RWPE2 (cell line): Measurements from ENCODE around the gene HAVCR2.

Experiments used
- ATAC-seq: fragments of 200-7000 bp; cut with Tn5 transposase; 3 replicates; pipeline ENCODE4 v1.9.1; 2021; ENCODE audit warnings: low read depth
- DNase-seq: peaks from one replicate; pipeline ENCODE4 v3.0.0-alpha.2; 2020; ENCODE audit warnings: low spot score
- H3K27ac ChIP-seq: fragments of 450-650 bp; 2 replicates; pipeline ENCODE4 v1.5.1; 2017; ENCODE audit warnings: mild to moderate bottlenecking; ENCODE audit not compliant: poor library complexity, severe bottlenecking
- H3K27me3 ChIP-seq: fragments of 250-450 bp; sonication (Bioruptor Pico); 2 replicates; pipeline ENCODE4 v1.5.1; 2021; ENCODE audit warnings: mild to moderate bottlenecking, moderate library complexity; ENCODE audit not compliant: insufficient read depth, poor library complexity, severe bottlenecking
- H3K36me3 ChIP-seq: fragments of 250-450 bp; sonication (Bioruptor Pico); 2 replicates; pipeline ENCODE4 v1.5.1; 2020; ENCODE audit warnings: low read depth, mild to moderate bottlenecking, moderate library complexity
- H3K4me1 ChIP-seq: fragments of 250-450 bp; sonication (Bioruptor Pico); 2 replicates; pipeline ENCODE4 v1.5.1; 2021; ENCODE audit warnings: mild to moderate bottlenecking, moderate library complexity; ENCODE audit not compliant: insufficient read depth, poor library complexity, severe bottlenecking
- H3K4me3 ChIP-seq: fragments of 250-450 bp; sonication (Bioruptor Pico); 2 replicates; pipeline ENCODE4 v1.5.1; 2021; ENCODE audit warnings: mild to moderate bottlenecking, moderate library complexity; ENCODE audit not compliant: severe bottlenecking
- H3K9me3 ChIP-seq: fragments of 250-450 bp; sonication (Bioruptor Pico); 2 replicates; pipeline ENCODE4 v1.5.1; 2021; ENCODE audit warnings: mild to moderate bottlenecking, moderate library complexity; ENCODE audit not compliant: severe bottlenecking
- TF ChIP-seq, protein P1 (sequence below): fragments of 450-650 bp; IDR thresholded peaks from one replicate; pipeline ENCODE4 v1.5.1; 2017; ENCODE audit warnings: mild to moderate bottlenecking, moderate library complexity; ENCODE audit not compliant: poor library complexity, severe bottlenecking

HAVCR2 gene

DNA sequence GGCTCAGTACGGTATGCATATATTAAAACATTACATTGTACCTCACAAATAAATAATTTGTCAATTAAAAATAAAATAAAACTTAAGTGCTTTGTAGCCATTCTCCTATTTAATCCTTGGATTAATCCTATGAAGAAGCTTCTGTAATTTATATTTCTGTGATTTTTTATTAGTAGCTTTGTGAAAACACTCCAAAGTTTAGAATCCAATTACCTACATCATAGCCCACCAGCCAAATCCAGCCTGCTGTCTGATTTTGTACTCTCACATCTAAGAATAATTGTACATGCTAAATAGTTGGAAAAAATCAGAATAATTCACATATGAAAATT, 23.4 kb upstream of the HAVCR2 start:
- ATAC-seq (no peak), DNase-seq (no peak)
- Histone ChIP-seq H3K36me3 (peaks cover 3% of the 10 kb centered on the region), H3K27ac (no peak overlapping the region), H3K9me3 (no peaks in the 10 kb centered on the region), H3K27me3 (no peaks in the 10 kb centered on the region), H3K4me1 (no peaks in the 10 kb centered on the region), H3K4me3 (no peak overlapping the region)
- TF ChIP-seq, protein P1, sequence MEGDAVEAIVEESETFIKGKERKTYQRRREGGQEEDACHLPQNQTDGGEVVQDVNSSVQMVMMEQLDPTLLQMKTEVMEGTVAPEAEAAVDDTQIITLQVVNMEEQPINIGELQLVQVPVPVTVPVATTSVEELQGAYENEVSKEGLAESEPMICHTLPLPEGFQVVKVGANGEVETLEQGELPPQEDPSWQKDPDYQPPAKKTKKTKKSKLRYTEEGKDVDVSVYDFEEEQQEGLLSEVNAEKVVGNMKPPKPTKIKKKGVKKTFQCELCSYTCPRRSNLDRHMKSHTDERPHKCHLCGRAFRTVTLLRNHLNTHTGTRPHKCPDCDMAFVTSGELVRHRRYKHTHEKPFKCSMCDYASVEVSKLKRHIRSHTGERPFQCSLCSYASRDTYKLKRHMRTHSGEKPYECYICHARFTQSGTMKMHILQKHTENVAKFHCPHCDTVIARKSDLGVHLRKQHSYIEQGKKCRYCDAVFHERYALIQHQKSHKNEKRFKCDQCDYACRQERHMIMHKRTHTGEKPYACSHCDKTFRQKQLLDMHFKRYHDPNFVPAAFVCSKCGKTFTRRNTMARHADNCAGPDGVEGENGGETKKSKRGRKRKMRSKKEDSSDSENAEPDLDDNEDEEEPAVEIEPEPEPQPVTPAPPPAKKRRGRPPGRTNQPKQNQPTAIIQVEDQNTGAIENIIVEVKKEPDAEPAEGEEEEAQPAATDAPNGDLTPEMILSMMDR, result peak; percentile 41

DNA sequence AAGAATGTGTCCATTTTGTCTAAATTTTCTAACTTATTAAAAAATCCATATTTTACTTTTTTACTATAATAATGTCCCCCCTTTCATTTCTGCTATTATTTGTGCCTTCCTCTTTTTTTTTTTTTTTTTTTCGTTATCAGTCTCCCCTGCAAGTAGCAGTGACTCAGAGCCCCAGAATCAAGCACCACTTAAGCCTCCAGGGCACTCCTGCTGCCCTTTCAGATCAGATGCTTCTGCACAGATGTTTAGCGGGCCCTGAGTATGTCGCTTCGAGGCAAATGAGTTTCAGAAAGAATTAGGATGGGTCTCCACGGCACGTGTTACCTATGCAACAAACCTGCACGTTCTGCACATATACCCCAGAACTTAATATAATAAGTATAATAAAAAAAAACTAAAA, 22.1 kb upstream of the HAVCR2 start:
- TF ChIP-seq, protein P1, result no peak
- Histone ChIP-seq H3K4me3 (no peak overlapping the region), H3K4me1 (no peaks in the 10 kb centered on the region), H3K36me3 (no peaks in the 10 kb centered on the region), H3K9me3 (no peaks in the 10 kb centered on the region), H3K27me3 (no peaks in the 10 kb centered on the region), H3K27ac (no peak overlapping the region)
- ATAC-seq, result no peak
- DNase-seq, result no peak

DNA sequence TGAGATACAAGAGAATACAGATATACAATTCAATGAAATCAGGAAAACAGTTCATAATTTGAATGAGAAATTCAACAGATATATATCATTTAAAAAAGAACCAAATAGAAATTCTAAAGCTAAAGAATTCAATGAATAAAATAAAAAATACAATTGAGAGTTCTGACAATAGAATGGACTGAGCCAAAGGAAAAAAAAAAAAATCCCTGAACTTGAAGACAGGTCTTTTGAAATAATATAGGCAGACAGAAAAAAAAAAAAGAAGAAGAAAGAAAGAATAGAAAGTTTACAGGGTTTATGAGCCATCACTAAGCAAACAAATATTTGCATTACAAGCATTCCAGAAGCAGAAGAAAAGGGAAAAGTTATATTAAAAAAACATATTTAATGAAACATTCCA, 12.9 kb upstream of the HAVCR2 start:
- H3K27ac ChIP-seq, result no peak overlapping the region
- H3K4me1 ChIP-seq, result no peaks in the 10 kb centered on the region
- ATAC-seq, result no peak
- H3K36me3 ChIP-seq, result no peaks in the 10 kb centered on the region
- H3K4me3 ChIP-seq, result no peak overlapping the region
- H3K27me3 ChIP-seq, result no peaks in the 10 kb centered on the region
- TF ChIP-seq, protein P1, result no peak
- DNase-seq, result no peak
- H3K9me3 ChIP-seq, result peaks cover 5% of the 10 kb centered on the region

DNA sequence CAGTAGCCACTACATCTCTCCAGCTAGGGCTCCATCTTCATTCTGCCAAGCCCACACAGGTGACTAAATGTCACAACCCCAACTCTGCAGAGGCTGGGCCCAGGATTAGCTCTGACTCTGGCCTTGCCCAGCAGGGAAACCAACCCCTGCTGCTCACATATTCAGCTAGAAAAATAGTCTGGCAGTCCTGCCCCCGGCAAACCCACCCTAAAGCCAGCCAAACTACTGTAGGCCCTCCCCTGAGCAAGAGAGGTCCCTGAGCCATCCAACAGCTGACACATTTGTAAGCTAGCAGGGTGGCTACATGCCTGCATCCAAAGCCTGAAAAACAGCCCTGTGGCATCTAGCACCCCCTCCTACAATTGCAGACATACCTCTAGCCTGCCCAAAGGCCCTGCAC, 11.3 kb upstream of the HAVCR2 start:
- TF ChIP-seq, protein P1, result no peak
- DNase-seq, result no peak
- no peak overlapping the region for H3K4me3 ChIP-seq
- H3K27ac ChIP-seq, result no peak overlapping the region
- no peaks in the 10 kb centered on the region for H3K36me3 ChIP-seq
- no peaks in the 10 kb centered on the region for H3K4me1 ChIP-seq
- no peak for ATAC-seq
- no peaks in the 10 kb centered on the region for H3K27me3 ChIP-seq
- H3K9me3 ChIP-seq, result peaks cover 5% of the 10 kb centered on the region

DNA sequence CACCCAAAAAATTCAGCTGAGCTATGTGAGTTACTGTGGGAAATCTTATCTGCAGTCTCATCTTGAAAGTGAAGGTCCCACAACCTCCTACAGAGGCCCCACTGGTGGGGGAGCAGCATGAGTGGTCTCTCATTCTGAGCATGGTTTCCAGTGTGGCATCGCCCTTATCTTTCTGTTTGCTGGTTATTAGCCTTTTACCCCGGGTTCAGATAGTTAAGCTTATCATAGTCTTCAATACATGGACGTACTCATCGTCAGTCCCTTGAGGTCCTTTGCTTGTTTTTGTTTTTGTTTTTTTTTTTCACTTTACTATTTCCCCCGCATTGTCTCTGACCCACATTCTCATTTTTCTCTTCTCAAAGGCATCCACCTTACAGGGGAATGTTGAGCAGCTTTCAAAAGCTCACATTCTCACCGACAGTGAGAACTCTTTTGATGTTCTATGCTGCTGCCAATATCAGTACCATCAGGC, 7.7 kb upstream of the HAVCR2 start:
- TF ChIP-seq, protein P1, result no peak
- DNase-seq (no peak), ATAC-seq (no peak)
- peaks cover 5% of the 10 kb centered on the region for H3K9me3 ChIP-seq
- H3K4me1 ChIP-seq, result no peaks in the 10 kb centered on the region
- H3K36me3 ChIP-seq, result no peaks in the 10 kb centered on the region
- H3K4me3 ChIP-seq, result no peak overlapping the region
- no peak overlapping the region for H3K27ac ChIP-seq
- no peaks in the 10 kb centered on the region for H3K27me3 ChIP-seq
